Measurements from ENCODE around the gene TYRO3.
"Not testable (repeated sequence)": the region's sequence is repeated elsewhere in the genome, so short reads cannot be mapped to it uniquely, and the experiment has no call there.

TYRO3 gene

DNA sequence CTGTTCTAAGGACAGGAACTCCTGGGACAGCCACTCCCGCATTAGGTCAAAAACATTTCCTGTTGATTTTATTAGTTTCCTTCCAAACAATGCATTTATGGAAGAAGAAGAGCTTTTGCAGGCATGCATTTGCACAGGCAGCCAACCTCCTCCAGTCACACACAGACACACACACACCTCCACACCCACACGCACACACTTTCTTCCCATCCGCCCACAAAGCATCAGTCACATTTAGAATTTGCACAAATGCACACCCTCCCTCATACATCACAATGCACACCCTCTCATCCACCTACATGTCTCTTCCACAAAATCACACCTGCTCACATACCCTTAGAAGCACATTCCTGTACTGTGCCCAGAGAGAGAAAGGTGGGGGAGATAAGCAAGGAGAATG, 4.1 kb upstream of the TYRO3 start:
- no peak for DNase-seq

- no peak for DNase-seq
Measured at GRCh38 chr15:41556677-41557076, 2.3 kb upstream of the TYRO3 start.

DNA sequence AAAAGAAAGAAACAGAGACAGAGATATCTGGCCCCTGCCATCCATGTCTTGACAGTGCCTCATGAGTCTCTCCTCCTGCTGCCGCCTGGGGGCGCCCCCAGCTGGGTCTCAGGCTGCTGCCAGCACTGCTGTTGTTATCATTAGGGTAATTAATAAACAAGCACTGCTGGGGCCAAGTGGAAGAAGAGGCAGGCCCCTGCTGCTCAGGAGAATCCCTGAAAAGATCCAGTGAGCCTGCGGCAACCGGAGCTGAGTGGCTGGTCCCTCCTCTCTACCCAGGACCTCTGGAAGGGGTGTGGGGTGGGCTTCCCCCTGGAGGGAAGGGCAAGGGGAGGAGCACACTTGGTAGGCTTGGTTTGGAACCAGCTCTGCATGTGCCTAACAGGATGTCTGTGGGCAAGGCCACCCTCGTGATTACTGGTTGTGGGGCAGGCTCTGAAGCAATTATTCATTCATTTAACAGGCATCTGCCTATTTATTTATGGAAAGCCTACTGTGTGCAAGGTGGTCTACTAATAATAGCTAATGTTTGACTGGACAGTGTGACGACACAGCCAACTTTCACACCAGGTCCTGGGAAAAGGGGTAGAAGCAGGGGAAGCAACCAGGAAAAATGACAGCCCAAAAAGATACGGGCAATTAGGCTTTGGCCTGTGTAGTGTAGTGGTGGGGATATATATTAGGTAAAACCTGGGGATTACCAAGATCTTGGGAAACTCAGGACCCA, 1.2 kb upstream of the TYRO3 start:
- DNase-seq, result peak; percentile 77

GRCh38 chr15:41559239-41559782, 299 bp downstream of the TYRO3 start:
- DNase-seq, result no peak

- DNase-seq, result no peak
Measured at GRCh38 chr15:41560572-41560874, 1.5 kb downstream of the TYRO3 start.

DNA sequence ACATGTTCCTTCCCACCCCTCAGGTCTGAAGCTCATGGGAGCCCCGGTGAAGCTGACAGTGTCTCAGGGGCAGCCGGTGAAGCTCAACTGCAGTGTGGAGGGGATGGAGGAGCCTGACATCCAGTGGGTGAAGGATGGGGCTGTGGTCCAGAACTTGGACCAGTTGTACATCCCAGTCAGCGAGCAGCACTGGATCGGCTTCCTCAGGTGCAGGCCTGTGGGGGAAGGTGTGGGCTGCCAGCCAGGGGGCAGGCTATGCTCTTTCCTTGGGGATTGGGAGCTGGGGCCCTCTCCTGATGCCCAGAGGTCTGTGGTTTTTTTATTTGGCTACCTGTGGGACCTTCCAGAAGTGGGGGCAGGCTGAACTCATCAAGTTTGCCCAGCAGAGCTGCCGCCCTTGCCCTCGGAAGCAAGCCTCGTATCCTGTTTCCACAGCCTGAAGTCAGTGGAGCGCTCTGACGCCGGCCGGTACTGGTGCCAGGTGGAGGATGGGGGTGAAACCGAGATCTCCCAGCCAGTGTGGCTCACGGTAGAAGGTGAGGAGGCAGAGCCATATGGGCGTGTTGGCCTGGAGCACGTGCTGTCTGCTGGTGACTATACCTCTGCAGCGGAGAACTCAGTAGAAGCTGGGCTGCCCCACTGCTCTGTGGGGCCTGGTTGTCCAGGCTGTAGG, 2.2 kb downstream of the TYRO3 start:
- no peak for DNase-seq

- no peak for DNase-seq
Measured at GRCh38 chr15:41561777-41562145, 2.7 kb downstream of the TYRO3 start.

- no peak for DNase-seq
Measured at GRCh38 chr15:41562244-41562643, 3.2 kb downstream of the TYRO3 start.

DNA sequence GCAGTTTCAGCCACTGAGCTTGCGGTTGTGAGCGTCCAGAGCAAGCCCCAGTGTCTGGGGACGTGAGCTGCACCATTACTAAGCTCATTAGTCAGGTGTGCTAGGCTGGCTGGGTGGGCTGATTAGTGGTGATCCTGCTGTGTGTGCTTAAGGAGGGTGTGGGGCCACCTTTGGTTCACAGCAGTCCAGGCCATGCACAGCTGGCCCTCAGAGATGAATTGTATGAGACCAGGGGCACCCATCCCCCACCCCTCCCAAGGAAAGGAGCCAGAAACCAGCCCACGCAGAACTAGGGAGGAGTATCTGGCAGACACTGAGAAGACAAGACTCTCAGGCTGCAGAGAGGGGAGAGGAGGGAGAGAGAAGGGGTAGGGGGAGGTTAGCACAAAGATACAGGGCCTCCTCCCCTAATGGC, 3.8 kb downstream of the TYRO3 start:
- no peak for DNase-seq

DNA sequence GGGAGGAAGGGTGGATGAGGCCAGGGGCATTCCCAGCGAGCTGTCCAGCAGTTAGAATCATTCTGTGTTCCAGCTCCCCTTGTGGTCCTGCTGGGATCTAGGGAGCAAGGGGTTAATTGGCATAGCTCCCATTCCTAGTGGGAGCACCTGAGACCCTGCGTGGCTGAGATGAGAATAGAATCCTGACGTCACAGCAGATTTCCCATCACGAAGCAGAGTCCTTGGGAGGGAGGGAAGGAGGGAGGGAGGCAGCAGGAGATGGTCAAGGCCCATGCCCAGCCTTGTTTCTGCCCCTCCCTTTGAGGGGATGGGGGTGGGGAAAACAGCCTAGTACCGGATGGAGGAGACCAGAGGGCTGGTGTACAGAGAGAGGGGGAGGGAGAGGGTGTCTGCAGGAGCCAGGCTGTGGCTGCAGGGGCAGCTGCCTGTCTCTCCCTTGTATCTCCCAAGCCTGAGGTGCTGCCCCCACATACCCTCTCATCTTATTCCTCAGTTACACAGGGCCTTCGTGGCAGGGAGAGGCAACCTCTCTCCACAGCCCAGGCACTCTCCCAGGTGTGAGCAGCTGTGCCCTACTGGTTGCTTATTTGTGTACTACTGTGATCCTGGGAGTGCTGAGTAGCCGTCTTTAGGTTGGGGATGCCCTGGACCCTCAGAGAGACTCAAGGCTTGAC, 5.4 kb downstream of the TYRO3 start:
- no peak for DNase-seq

DNA sequence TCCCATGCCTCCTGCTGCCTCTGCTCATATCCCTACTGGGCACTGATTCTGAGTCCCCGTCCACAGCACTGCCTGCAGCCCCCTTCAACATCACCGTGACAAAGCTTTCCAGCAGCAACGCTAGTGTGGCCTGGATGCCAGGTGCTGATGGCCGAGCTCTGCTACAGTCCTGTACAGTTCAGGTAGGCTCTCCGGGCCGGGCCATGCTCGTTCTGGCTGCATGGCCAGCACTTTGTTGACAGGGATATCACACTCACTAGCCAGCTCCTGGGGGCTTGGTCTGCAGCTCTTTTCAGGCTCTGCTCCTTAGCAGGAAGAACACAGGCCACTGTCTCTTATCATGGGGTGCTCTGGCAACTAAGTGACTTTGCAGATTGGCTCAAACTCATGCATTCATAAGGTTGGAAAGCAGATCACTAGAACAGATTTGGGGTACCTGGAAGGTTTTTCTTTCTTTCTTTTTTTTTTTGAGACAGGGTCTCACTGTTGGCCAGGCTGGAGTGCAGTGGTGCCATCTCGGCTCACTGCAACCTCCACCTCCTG, 6.0 kb downstream of the TYRO3 start:
- no peak for DNase-seq

DNA sequence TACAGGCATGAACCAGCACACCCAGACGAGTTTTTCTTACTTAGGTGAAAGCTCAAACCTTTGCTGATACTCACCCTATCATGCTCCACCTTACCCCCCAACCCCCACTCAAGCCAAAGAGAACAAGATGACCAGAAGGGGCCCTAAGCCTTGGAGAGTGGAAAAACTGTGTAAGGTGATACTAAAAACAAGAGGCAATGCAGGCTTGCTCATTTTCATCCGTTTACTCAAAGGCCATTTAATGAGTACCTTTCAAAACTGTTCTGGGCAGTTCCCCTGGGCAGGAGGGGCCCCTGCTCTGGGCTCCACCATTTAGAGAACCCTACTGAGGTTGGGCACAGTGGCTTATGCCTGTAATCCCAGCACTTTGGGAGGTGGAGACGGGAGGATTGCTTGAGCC, 6.7 kb downstream of the TYRO3 start:
- no peak for DNase-seq

DNA sequence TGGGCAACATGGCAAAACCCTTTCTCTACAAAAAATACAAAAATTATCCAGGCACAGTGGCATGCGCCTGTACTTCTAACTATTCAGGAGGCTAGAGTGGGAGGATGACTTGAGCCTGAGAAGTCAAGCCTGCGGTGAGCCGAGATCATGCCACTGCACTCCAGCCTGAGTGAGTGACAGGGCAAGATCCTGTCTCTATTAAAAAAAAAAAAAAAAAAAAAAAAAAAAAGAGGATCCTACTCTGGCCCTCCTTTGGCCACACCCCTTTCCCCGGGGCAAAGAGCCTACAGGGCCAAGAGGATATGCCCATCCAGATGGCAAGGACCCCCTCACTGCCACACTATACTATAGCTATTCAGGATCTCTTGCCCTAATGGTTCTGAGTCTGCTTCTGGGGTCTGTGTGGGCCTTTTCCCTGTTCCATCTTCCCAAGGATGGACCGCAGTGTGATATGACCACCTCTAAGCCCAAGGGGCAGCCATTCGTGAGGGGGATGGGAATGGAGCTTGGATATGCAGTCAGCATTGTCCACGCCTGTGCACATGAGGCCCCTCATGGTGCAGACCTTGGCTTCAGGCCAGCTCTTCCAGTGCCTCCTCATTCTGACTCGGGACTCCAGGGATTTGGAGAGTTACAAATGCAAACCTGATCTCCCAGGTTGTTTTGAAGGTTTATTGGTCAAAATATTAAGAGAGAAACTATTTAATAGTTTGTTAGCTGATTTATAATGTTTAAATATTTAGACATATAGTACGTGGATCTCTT, 7.3 kb downstream of the TYRO3 start:
- DNase-seq, result no peak

- no peak for DNase-seq
Measured at GRCh38 chr15:41567261-41567660, 8.2 kb downstream of the TYRO3 start.

- no peak for DNase-seq
Measured at GRCh38 chr15:41567862-41568261, 8.8 kb downstream of the TYRO3 start.

DNA sequence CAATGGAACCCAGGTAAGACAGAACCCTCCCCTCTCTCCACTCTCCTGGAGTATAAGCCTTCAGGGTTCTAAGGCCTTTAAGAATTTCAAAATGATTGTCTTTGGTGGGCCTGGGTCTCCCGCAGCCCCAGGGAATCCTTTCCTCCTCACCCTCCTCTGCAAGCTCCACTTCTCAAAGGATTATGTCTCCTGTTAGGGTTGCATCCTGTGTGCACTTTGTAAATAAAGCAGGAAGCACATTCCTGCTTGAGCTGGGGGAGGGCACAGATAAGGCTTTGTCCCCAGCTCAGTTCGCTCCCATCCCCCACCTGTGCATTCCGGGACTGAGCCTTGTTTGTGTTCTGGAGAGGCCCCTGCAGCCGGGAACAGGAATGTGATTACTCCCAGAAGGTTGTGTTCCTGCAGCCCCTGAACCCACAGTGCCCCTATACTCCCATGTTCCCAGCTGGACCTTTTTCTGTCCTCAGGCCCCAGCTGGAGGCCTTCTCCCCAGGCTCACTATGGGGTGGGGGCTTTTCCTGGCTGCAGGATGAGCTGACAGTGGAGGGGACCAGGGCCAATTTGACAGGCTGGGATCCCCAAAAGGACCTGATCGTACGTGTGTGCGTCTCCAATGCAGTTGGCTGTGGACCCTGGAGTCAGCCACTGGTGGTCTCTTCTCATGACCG, 9.5 kb downstream of the TYRO3 start:
- DNase-seq, result no peak

- not testable (repeated sequence) for DNase-seq
Measured at GRCh38 chr15:41569232-41569631, 10.2 kb downstream of the TYRO3 start.

DNA sequence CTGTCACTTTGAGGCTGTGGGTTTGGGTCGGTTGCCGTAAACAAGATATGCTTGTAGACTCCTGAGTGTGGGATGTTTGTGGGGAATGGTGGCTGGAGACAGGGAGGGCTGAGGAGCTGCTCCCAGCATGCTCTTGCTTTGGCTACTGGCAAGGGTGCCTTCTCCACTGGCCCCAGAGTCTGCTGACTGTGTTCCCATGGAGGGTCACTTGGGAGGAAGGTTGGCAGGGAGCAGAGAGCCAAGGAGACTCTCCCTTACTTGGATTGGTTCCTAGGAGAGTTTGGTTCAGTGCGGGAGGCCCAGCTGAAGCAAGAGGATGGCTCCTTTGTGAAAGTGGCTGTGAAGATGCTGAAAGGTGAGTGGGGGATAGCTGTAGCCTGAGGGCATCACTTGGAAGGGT, 11.8 kb downstream of the TYRO3 start:
- DNase-seq, result no peak

DNA sequence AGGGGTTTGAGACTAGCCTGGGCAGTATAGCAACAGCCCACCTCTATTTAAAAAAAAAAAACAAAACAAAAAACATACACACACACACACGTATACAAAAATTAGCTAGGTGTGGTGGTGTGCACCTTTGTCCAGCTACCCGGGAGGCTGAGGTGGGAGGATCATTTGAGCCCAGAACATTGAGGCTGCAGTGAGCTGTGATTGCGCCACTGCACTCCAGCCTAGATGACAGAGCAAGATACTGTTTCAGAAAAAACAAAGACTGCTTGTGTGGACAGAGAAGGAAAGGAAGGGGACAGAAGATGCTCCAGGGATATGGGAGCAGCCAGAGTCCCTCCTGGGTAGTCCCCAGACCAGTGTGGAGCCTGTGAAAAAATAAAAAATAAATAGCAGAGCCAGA, 12.9 kb downstream of the TYRO3 start:
- no peak for DNase-seq

GRCh38 chr15:41572866-41573265, 13.9 kb downstream of the TYRO3 start:
- DNase-seq, result no peak

GRCh38 chr15:41573396-41573795, 14.4 kb downstream of the TYRO3 start:
- no peak for DNase-seq

DNA sequence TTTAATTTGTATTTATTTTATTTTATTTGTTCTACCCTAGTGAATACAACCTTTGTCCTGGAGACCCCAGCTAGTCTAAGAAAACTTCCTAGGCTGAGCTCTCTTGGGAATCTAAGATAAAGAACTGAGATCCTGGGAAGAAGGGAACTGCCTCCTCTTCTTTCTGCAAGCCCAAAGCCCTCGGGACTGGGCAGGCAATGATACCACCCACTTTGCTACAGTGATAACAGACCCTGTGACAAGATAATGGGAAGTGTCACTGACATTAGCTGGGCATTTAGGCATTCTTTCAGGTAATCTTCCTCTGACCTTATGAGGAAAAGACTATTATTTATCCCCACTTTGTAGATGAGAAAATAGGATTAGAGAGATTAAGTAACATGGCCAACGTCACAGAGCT, 15.1 kb downstream of the TYRO3 start:
- no peak for DNase-seq

- no peak for DNase-seq
Measured at GRCh38 chr15:41575282-41575681, 16.3 kb downstream of the TYRO3 start.

Data from NCI-H446 treated with DMSO at 0.1 percent for 48 hours (cell line).